ENCODE measurements around the gene NRM. TPM values are rescaled to one million over a fixed set of nuclear protein-coding genes. Genes with fewer than 3 reads are reported as not detected.
"Not testable (repeated sequence)": the region's sequence is repeated elsewhere in the genome, so short reads cannot be mapped to it uniquely, and the experiment has no call there.

The NRM gene
- total RNA-seq, 2 donors from 2014 or later = 14.6 to 15.5 TPM

- intact Hi-C loops (cut with DNase I) = loop anchor here in 1 of 2 donors (2.0 kb wide), 1 partner anchor 40 kb away; no protein-coding TSS in a partner anchor
Measured at GRCh38 chr6:30682143-30683117, 8.4 kb downstream of the NRM start.

GRCh38 chr6:30681766-30682142 is 9.0 kb downstream of the NRM start:
- intact Hi-C loops (cut with DNase I) = loop anchor here in 1 of 2 donors (2.0 kb wide), 1 partner anchor 41 kb away; no protein-coding TSS in a partner anchor
- DNase-seq (ENCODE audit: low spot score) = no peak

More at GRCh38 chr6:30682143-30683117, 8.4 kb downstream of the NRM start:
- DNase-seq (ENCODE audit: low spot score) = peak; percentile 96

- intact Hi-C loops (cut with DNase I) = loop anchor here in 1 of 2 donors (2.0 kb wide), 1 partner anchor 43 kb away; no protein-coding TSS in a partner anchor
Measured at GRCh38 chr6:30679765-30680535, 10.8 kb downstream of the NRM start.

GRCh38 chr6:30678964-30679726 is 11.6 kb downstream of the NRM start:
- DNase-seq (ENCODE audit: low spot score) = peak; percentile 96
- intact Hi-C loops (cut with DNase I) = loop anchor here in 1 of 2 donors (2.0 kb wide), 1 partner anchor 44 kb away; no protein-coding TSS in a partner anchor

More at GRCh38 chr6:30679765-30680535, 10.8 kb downstream of the NRM start:
- DNase-seq (ENCODE audit: low spot score) = no peak

GRCh38 chr6:30676660-30677285 is 14.0 kb downstream of the NRM start:
- intact Hi-C loops (cut with DNase I) = no loop called here
- peak; percentile 61 for DNase-seq (ENCODE audit: low spot score)

GRCh38 chr6:30672445-30673253 is 18.1 kb downstream of the NRM start, which contains the start of gene DHX16:
TSS of gene DHX16 (minus strand) at chr6:30673006. CDS start at chr6:30672841, 165 bp downstream.
- intact Hi-C loops (cut with DNase I) = no loop called here

GRCh38 chr6:30670760-30671527 is 19.8 kb downstream of the NRM start:
- intact Hi-C loops (cut with DNase I) = no loop called here
- no peak for DNase-seq (ENCODE audit: low spot score)

More at GRCh38 chr6:30672445-30673253, 18.1 kb downstream of the NRM start, which contains the start of gene DHX16:
- DNase-seq (ENCODE audit: low spot score) = peak; percentile 99

- not testable (repeated sequence) for DNase-seq (ENCODE audit: low spot score)
- intact Hi-C loops (cut with DNase I) = loop anchor here in 1 of 2 donors (10.0 kb wide), 1 partner anchor 429 kb away; no protein-coding TSS in a partner anchor
Measured at GRCh38 chr6:30666300-30666699, 24.5 kb downstream of the NRM start.

- intact Hi-C loops (cut with DNase I) = loop anchor here in 1 of 2 donors (10.0 kb wide), 1 partner anchor 430 kb away; no protein-coding TSS in a partner anchor
- DNase-seq (ENCODE audit: low spot score) = no peak
Measured at GRCh38 chr6:30664994-30665767, 25.6 kb downstream of the NRM start.

GRCh38 chr6:30657922-30658321 is 32.9 kb downstream of the NRM start:
- intact Hi-C loops (cut with DNase I); DNase-seq (ENCODE audit: low spot score): not testable (repeated sequence)

GRCh38 chr6:30657454-30657853 is 33.3 kb downstream of the NRM start:
- no peak for DNase-seq (ENCODE audit: low spot score)
- intact Hi-C loops (cut with DNase I) = no loop called here

GRCh38 chr6:30656513-30656912 is 34.3 kb downstream of the NRM start:
- intact Hi-C loops (cut with DNase I) = no loop called here
- DNase-seq (ENCODE audit: low spot score) = no peak

GRCh38 chr6:30655743-30656094 is 35.1 kb downstream of the NRM start:
- intact Hi-C loops (cut with DNase I) = no loop called here
- no peak for DNase-seq (ENCODE audit: low spot score)

- DNase-seq (ENCODE audit: low spot score) = no peak
- intact Hi-C loops (cut with DNase I) = no loop called here
Measured at GRCh38 chr6:30654798-30655742, 35.7 kb downstream of the NRM start.

GRCh38 chr6:30651143-30651542 is 39.6 kb downstream of the NRM start:
- intact Hi-C loops (cut with DNase I) = no loop called here
- DNase-seq (ENCODE audit: low spot score) = no peak

All from posterior vena cava (tissue), 2 donors.